ENCODE results near the gene DAPK2. TPM values are rescaled to one million over a fixed set of nuclear protein-coding genes. Genes with fewer than 3 reads are reported as not detected.

Gene DAPK2
- total and polyA plus RNA-seq, 2 of the 4 experiments (the other 2 are of a cell fraction), result 0.34 to 0.36 TPM

DNA sequence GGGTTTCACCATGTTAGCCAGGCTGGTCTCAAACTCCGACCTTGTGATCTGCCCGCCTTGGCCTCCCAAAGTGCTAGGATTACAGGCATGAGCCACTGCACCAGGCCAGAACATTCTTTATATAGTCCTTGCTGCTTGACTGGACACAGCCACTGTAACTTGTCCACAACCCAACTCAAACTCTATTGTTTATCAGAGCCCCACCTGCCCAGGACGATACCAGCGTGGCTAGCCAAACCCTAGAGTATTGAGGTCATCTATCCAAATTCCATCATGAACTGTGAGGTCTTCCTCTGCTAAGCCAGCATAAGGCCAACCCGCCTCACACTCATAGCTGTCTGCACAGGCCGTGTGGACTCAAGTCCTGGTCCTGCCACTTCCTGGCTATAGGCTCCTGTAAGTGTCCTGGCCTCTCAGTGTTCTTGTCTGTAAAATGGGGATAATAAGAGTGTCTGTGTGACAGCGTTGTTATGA lies 63.9 kb downstream of the DAPK2 start:
- no peak overlapping the region for H2AFZ ChIP-seq (replicated peaks; ENCODE audit: low read length, poor library complexity)
- no peak overlapping the region for H3K4me2 ChIP-seq (ENCODE audit: low read depth, low read length)
- no peak overlapping the region for H2AK5ac ChIP-seq (ENCODE audit: low read depth, low read length)
- WGBS, 2 experiments (ENCODE audit: extremely low coverage in 2 of 2, insufficient read length in 1 of 2), result 83% methylated on average over 1 of the region's 7 CpGs; no CpG with 5 or more reads in 1 of the 2 experiments
- no peak overlapping the region for H3K9ac ChIP-seq (ENCODE audit: low read depth, low read length)
- H2BK20ac ChIP-seq (ENCODE audit: low read depth, low read length), result no peak overlapping the region
- no TSS peak for BruUV-seq (replicated peaks)
- H4K5ac ChIP-seq (ENCODE audit: low read depth, low read length), result no peak overlapping the region
- no peak overlapping the region for H4K8ac ChIP-seq (ENCODE audit: low read depth in 2 of 2, low read length in 2 of 2)
- H2BK5ac ChIP-seq (ENCODE audit: low read depth, low read length, poor library complexity, severe bottlenecking), result no peak overlapping the region
- no peak overlapping the region for H4K91ac ChIP-seq (ENCODE audit: insufficient read depth, low read depth, low read length)
- no peak overlapping the region for H2BK120ac ChIP-seq (ENCODE audit: low read depth, low read length)
- H3K9me1 ChIP-seq (ENCODE audit: insufficient read depth, low read length), result no peaks in the 10 kb centered on the region; the same call in none of the 2 replicates
- CTCF ChIA-PET, result no interaction called here
- POLR2A ChIA-PET (ENCODE audit: unreplicated experiment), result no interaction called here
- intact Hi-C loops (cut with micrococcal nuclease), result no loop called here
- H4K20me1 ChIP-seq (ENCODE audit: insufficient read depth, low read length), result no peaks in the 10 kb centered on the region; the same call in 1 of the 2 replicates
- DNase-seq, result no peak
- in situ Hi-C loops (cut with MboI; ENCODE audit: low sequenced_read_pairs), result no loop called here
- no peak overlapping the region for H3K4me3 ChIP-seq (ENCODE audit: insufficient read depth, low read depth, low read length)
- dilution Hi-C loops (cut with HindIII; ENCODE audit: low sequenced_read_pairs, unreplicated experiment), result no loop called here
- H3K4ac ChIP-seq (ENCODE audit: low read depth, low read length), result no peak overlapping the region
- no peak for ATAC-seq (ENCODE audit: low read depth)
- H3K79me1 ChIP-seq (ENCODE audit: low read depth in 1 of 2, low read length in 2 of 2), result no peaks in the 10 kb centered on the region
- H3K56ac ChIP-seq (ENCODE audit: extremely low read depth, insufficient read depth, low read length), result no peak overlapping the region
- H3K27ac ChIP-seq (ENCODE audit: insufficient read depth, low read length), result no peak overlapping the region
- H3K23ac ChIP-seq (ENCODE audit: low read depth, low read length), result no peak overlapping the region
- H3K4me1 ChIP-seq (ENCODE audit: control insufficient read depth, insufficient read depth, low read length), result peaks cover 13% of the 10 kb centered on the region; the same call in 1 of the 2 replicates
- H3K18ac ChIP-seq (ENCODE audit: low read depth, low read length), result no peak overlapping the region
- TF ChIP-seq RFX5 (IDR thresholded peaks at IDR 0.05; ENCODE audit: low read depth, low read length) (no peak), MAFK (IDR thresholded peaks at IDR 0.05; ENCODE audit: low read depth, low read length) (no peak), MAZ (IDR thresholded peaks at IDR 0.05; ENCODE audit: borderline replicate concordance, low read depth, low read length) (no peak), FOS (IDR thresholded peaks at IDR 0.05; ENCODE audit: low read depth, low read length) (no peak)
- no peak overlapping the region for H3K14ac ChIP-seq (replicated peaks; ENCODE audit: low read depth, low read length)
- H3K27me3 ChIP-seq (ENCODE audit: control insufficient read depth, insufficient read depth, low read length), result peaks cover 2% of the 10 kb centered on the region; the same call in 1 of the 2 replicates
- H2AK9ac ChIP-seq (replicated peaks; ENCODE audit: low read depth, low read length, poor library complexity), result no peak overlapping the region
- no peaks in the 10 kb centered on the region for H3K9me3 ChIP-seq (ENCODE audit: control insufficient read depth, insufficient read depth, low read length)
- H2BK15ac ChIP-seq (ENCODE audit: low read depth, low read length), result no peak overlapping the region
- no peaks in the 10 kb centered on the region for H3K36me3 ChIP-seq (ENCODE audit: control insufficient read depth, insufficient read depth, low read length)
